Myocyte (in vitro differentiated cells): ENCODE results near the gene TTC16. TPM values are rescaled to one million over a fixed set of nuclear protein-coding genes. Genes with fewer than 3 reads are reported as not detected.
"Not testable (repeated sequence)": the region's sequence is repeated elsewhere in the genome, so short reads cannot be mapped to it uniquely, and the experiment has no call there.

Experiments
- DNase-seq: peaks from one replicate; pipeline ENCODE4 v3.0.0-alpha.2; 2012; ENCODE audit warnings: low read depth
- total RNA-seq: library from RNA; depleted of rRNA; stranded (reverse); fragments of >200 nt; gene quantifications from 2 replicates; pipeline ENCODE4 v1.2.3, GENCODE V29; 2014

Gene TTC16
- total RNA-seq, 1 donor from 2014 or later, result not detected

- DNase-seq, result not testable (repeated sequence)
Observed at GRCh38 chr9:127780909-127781308, 65.0 kb downstream of the TTC16 start.

Other genes with a start within 250 kb of the TTC16 start
- gene STXBP1, start 103.8 kb upstream of the TTC16 start, total RNA-seq, result 10.6 and 21.9 TPM in 2 replicates
- gene CFAP157, start 9.1 kb upstream of the TTC16 start, total RNA-seq, result 0.13 and 0.21 TPM in 2 replicates
- gene PTRH1, start 416 bp upstream of the TTC16 start, total RNA-seq, result 35.6 and 57.0 TPM in 2 replicates
- 7.4 and 11.0 TPM in 2 replicates for gene TOR2A, start 19.2 kb downstream of the TTC16 start, total RNA-seq
- gene SH2D3C, start 62.6 kb downstream of the TTC16 start, total RNA-seq, result 0.16 and 0.36 TPM in 2 replicates
- 71.1 and 84.0 TPM in 2 replicates for gene CDK9, start 70.0 kb downstream of the TTC16 start, total RNA-seq
- 141 and 200 TPM in 2 replicates for gene FPGS, start 86.8 kb downstream of the TTC16 start, total RNA-seq
- gene ENG, start 138.6 kb downstream of the TTC16 start, total RNA-seq, result 10.5 and 12.5 TPM in 2 replicates
- gene AK1, start 161.6 kb downstream of the TTC16 start, total RNA-seq, result 611 and 777 TPM in 2 replicates
- 111 and 121 TPM in 2 replicates for gene ST6GALNAC6, start 183.5 kb downstream of the TTC16 start, total RNA-seq
- 114 and 195 TPM in 2 replicates for gene ST6GALNAC4, start 201.0 kb downstream of the TTC16 start, total RNA-seq
- 0.36 and 1.5 TPM in 2 replicates for gene PIP5KL1, start 214.7 kb downstream of the TTC16 start, total RNA-seq
- 12.5 and 12.6 TPM in 2 replicates for gene DPM2, start 221.8 kb downstream of the TTC16 start, total RNA-seq